ENCODE data around the gene GPR3. TPM values are rescaled to one million over a fixed set of nuclear protein-coding genes. Genes with fewer than 3 reads are reported as not detected.

The GPR3 gene
- polyA plus RNA-seq, 4 donors: 0.15 to 0.36 TPM; not detected in 2

- WGBS, 3 donors: 37 to 39% (median 38%) methylated on average over 30 of the region's 30 CpGs
- Histone ChIP-seq H3K36me3 (ENCODE audit: control insufficient read depth in 3 of 3, insufficient read depth in 2 of 3, low read depth in 1 of 3, low read length in 3 of 3) (no peaks in the 10 kb centered on the region), H3K27ac (ENCODE audit: low read depth in 1 of 3, low read length in 2 of 3) (peak overlapping the region in 1 of 3 donors; percentile 17), H3K9me3 (ENCODE audit: control insufficient read depth in 2 of 2, insufficient read depth in 1 of 2, low read depth in 1 of 2, low read length in 1 of 2) (no peaks in the 10 kb centered on the region), H3K4me1 (ENCODE audit: control insufficient read depth in 3 of 3, insufficient read depth in 2 of 3, low read depth in 1 of 3, low read length in 2 of 3) (peaks cover 0 to 11% (median 3%) of the 10 kb centered on the region in 3 donors), H3K27me3 (ENCODE audit: control insufficient read depth in 3 of 3, insufficient read depth in 3 of 3, low read length in 3 of 3) (peaks cover 0 to 27% (median 0%) of the 10 kb centered on the region in 3 donors), H3K4me3 (ENCODE audit: low read depth in 1 of 3, low read length in 3 of 3) (peak overlapping the region in 2 of 3 donors; percentile 38 to 43)
- DNase-seq: no peak
- FAIRE-seq: no peak
Observed at GRCh38 chr1:27392778-27393635, 585 bp downstream of the GPR3 start.

DNA sequence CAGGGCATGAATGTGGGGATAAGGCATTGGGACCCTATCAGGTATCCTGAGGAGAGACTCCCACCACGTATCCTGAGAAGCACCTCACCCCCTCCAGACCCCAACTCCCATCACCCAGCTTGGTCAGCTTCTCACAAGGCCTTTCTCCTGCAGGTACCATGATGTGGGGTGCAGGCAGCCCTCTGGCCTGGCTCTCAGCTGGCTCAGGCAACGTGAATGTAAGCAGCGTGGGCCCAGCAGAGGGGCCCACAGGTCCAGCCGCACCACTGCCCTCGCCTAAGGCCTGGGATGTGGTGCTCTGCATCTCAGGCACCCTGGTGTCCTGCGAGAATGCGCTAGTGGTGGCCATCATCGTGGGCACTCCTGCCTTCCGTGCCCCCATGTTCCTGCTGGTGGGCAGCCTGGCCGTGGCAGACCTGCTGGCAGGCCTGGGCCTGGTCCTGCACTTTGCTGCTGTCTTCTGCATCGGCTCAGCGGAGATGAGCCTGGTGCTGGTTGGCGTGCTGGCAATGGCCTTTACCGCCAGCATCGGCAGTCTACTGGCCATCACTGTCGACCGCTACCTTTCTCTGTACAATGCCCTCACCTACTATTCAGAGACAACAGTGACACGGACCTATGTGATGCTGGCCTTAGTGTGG, 1.3 kb downstream of the GPR3 start:
- no peak for DNase-seq
- no peak for FAIRE-seq
- Histone ChIP-seq H3K27ac (ENCODE audit: low read depth in 1 of 3, low read length in 2 of 3) (no peak overlapping the region), H3K27me3 (ENCODE audit: control insufficient read depth in 3 of 3, insufficient read depth in 3 of 3, low read length in 3 of 3) (peaks cover 0 to 27% (median 0%) of the 10 kb centered on the region in 3 donors), H3K4me1 (ENCODE audit: control insufficient read depth in 3 of 3, insufficient read depth in 2 of 3, low read depth in 1 of 3, low read length in 2 of 3) (peaks cover 0 to 15% (median 3%) of the 10 kb centered on the region in 3 donors), H3K4me3 (ENCODE audit: low read depth in 1 of 3, low read length in 3 of 3) (no peak overlapping the region), H3K9me3 (ENCODE audit: control insufficient read depth in 2 of 2, insufficient read depth in 1 of 2, low read depth in 1 of 2, low read length in 1 of 2) (no peaks in the 10 kb centered on the region), H3K36me3 (ENCODE audit: control insufficient read depth in 3 of 3, insufficient read depth in 2 of 3, low read depth in 1 of 3, low read length in 3 of 3) (no peaks in the 10 kb centered on the region)
- WGBS, 3 donors: 92 to 95% (median 93%) methylated on average over 18 of the region's 18 CpGs

- Histone ChIP-seq H3K27me3 (ENCODE audit: control insufficient read depth in 3 of 3, insufficient read depth in 3 of 3, low read length in 3 of 3) (peaks cover 0 to 27% (median 0%) of the 10 kb centered on the region in 3 donors), H3K4me1 (ENCODE audit: control insufficient read depth in 3 of 3, insufficient read depth in 2 of 3, low read depth in 1 of 3, low read length in 2 of 3) (peaks cover 0 to 20% (median 3%) of the 10 kb centered on the region in 3 donors), H3K27ac (ENCODE audit: low read depth in 1 of 3, low read length in 2 of 3) (no peak overlapping the region), H3K4me3 (ENCODE audit: low read depth in 1 of 3, low read length in 3 of 3) (no peak overlapping the region), H3K9me3 (ENCODE audit: control insufficient read depth in 2 of 2, insufficient read depth in 1 of 2, low read depth in 1 of 2, low read length in 1 of 2) (no peaks in the 10 kb centered on the region), H3K36me3 (ENCODE audit: control insufficient read depth in 3 of 3, insufficient read depth in 2 of 3, low read depth in 1 of 3, low read length in 3 of 3) (no peaks in the 10 kb centered on the region)
- DNase-seq (no peak), FAIRE-seq (no peak)
- 96 to 99% (median 98%) methylated on average over 5 to 9 of the region's 9 CpGs for WGBS, 3 donors
Observed at GRCh38 chr1:27394282-27394658, 1.8 kb downstream of the GPR3 start.

- Histone ChIP-seq H3K4me1 (ENCODE audit: control insufficient read depth in 3 of 3, insufficient read depth in 2 of 3, low read depth in 1 of 3, low read length in 2 of 3) (peaks cover 0 to 25% (median 3%) of the 10 kb centered on the region in 3 donors), H3K27me3 (ENCODE audit: control insufficient read depth in 3 of 3, insufficient read depth in 3 of 3, low read length in 3 of 3) (peaks cover 0 to 27% (median 0%) of the 10 kb centered on the region in 3 donors), H3K9me3 (ENCODE audit: control insufficient read depth in 2 of 2, insufficient read depth in 1 of 2, low read depth in 1 of 2, low read length in 1 of 2) (no peaks in the 10 kb centered on the region), H3K36me3 (ENCODE audit: control insufficient read depth in 3 of 3, insufficient read depth in 2 of 3, low read depth in 1 of 3, low read length in 3 of 3) (no peaks in the 10 kb centered on the region), H3K4me3 (ENCODE audit: low read depth in 1 of 3, low read length in 3 of 3) (no peak overlapping the region), H3K27ac (ENCODE audit: low read depth in 1 of 3, low read length in 2 of 3) (no peak overlapping the region)
- 52 to 76% (median 68%) methylated on average over 1 of the region's 1 CpG for WGBS, 3 donors
- DNase-seq (no peak), FAIRE-seq (no peak)
Observed at GRCh38 chr1:27394925-27395324, 2.5 kb downstream of the GPR3 start.

DNA sequence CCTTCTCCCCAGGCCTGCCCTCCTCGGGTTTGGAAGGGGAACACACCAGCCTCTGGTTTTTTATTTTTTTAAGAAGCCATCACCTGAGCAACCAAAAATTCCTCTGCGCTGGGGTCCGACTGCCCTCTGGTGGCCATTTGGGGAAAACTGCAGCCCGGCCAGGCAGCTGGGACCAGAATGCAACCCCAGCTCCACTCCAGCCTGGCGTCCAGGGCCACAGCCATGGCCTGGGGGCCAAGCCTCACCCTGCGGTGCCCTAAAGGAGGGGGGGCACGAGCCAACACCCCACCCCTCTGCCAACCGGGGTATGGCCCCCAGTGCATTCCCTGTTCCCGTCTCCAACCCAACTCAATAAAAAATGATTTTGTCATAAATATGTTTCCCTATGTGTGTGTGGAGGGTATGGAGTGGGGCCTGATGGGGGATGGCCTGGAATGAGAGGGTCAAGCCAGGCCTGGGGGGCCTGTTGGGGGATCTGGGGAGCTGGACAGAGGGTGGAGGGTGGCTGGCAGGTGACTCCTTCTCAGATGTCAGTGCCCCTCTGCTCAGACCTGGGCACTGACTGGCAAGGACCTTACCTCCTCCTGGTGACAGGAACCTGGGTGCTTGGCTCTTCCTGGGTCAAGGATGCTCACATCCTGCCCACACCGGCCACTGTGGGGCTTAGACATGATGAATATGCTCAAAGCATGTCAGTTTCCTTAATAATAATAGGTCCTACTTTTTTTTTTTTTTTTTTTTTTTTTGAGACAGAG, 3.2 kb downstream of the GPR3 start:
- Histone ChIP-seq H3K9me3 (ENCODE audit: control insufficient read depth in 2 of 2, insufficient read depth in 1 of 2, low read depth in 1 of 2, low read length in 1 of 2) (no peaks in the 10 kb centered on the region), H3K27ac (ENCODE audit: low read depth in 1 of 3, low read length in 2 of 3) (no peak overlapping the region), H3K36me3 (ENCODE audit: control insufficient read depth in 3 of 3, insufficient read depth in 2 of 3, low read depth in 1 of 3, low read length in 3 of 3) (no peaks in the 10 kb centered on the region), H3K4me3 (ENCODE audit: low read depth in 1 of 3, low read length in 3 of 3) (no peak overlapping the region), H3K4me1 (ENCODE audit: control insufficient read depth in 3 of 3, insufficient read depth in 2 of 3, low read depth in 1 of 3, low read length in 2 of 3) (peaks cover 0 to 30% (median 3%) of the 10 kb centered on the region in 3 donors), H3K27me3 (ENCODE audit: control insufficient read depth in 3 of 3, insufficient read depth in 3 of 3, low read length in 3 of 3) (peaks cover 0 to 26% (median 0%) of the 10 kb centered on the region in 3 donors)
- DNase-seq (peak; percentile 65 to 71), FAIRE-seq (no peak)
- 6 to 8% (median 7%) methylated on average over 10 of the region's 10 CpGs for WGBS, 3 donors

GRCh38 chr1:27397110-27397509, 4.7 kb downstream of the GPR3 start:
- H3K9me3 ChIP-seq (ENCODE audit: control insufficient read depth in 2 of 2, insufficient read depth in 1 of 2, low read depth in 1 of 2, low read length in 1 of 2): no peaks in the 10 kb centered on the region
- H3K4me1 ChIP-seq (ENCODE audit: control insufficient read depth in 3 of 3, insufficient read depth in 2 of 3, low read depth in 1 of 3, low read length in 2 of 3): peaks cover 0 to 25% (median 0%) of the 10 kb centered on the region in 3 donors
- H3K27me3 ChIP-seq (ENCODE audit: control insufficient read depth in 3 of 3, insufficient read depth in 3 of 3, low read length in 3 of 3): peaks cover 0 to 11% (median 0%) of the 10 kb centered on the region in 3 donors
- peaks cover 0 to 6% (median 0%) of the 10 kb centered on the region in 3 donors for H3K36me3 ChIP-seq (ENCODE audit: control insufficient read depth in 3 of 3, insufficient read depth in 2 of 3, low read depth in 1 of 3, low read length in 3 of 3)
- DNase-seq (no peak), FAIRE-seq (no peak)
- no peak overlapping the region for H3K27ac ChIP-seq (ENCODE audit: low read depth in 1 of 3, low read length in 2 of 3)
- H3K4me3 ChIP-seq (ENCODE audit: low read depth in 1 of 3, low read length in 3 of 3): no peak overlapping the region
- WGBS, 3 donors: 75 to 90% (median 84%) methylated on average over 3 of the region's 3 CpGs

- 62 to 75% (median 73%) methylated on average over 7 of the region's 7 CpGs for WGBS, 3 donors
- peaks cover 0 to 7% (median 0%) of the 10 kb centered on the region in 3 donors for H3K27me3 ChIP-seq (ENCODE audit: control insufficient read depth in 3 of 3, insufficient read depth in 3 of 3, low read length in 3 of 3)
- H3K4me3 ChIP-seq (ENCODE audit: low read depth in 1 of 3, low read length in 3 of 3): no peak overlapping the region
- no peak for FAIRE-seq
- H3K36me3 ChIP-seq (ENCODE audit: control insufficient read depth in 3 of 3, insufficient read depth in 2 of 3, low read depth in 1 of 3, low read length in 3 of 3): peaks cover 0 to 12% (median 0%) of the 10 kb centered on the region in 3 donors
- no peak for DNase-seq
- peaks cover 0 to 27% (median 0%) of the 10 kb centered on the region in 3 donors for H3K4me1 ChIP-seq (ENCODE audit: control insufficient read depth in 3 of 3, insufficient read depth in 2 of 3, low read depth in 1 of 3, low read length in 2 of 3)
- no peak overlapping the region for H3K27ac ChIP-seq (ENCODE audit: low read depth in 1 of 3, low read length in 2 of 3)
- H3K9me3 ChIP-seq (ENCODE audit: control insufficient read depth in 2 of 2, insufficient read depth in 1 of 2, low read depth in 1 of 2, low read length in 1 of 2): no peaks in the 10 kb centered on the region
Observed at GRCh38 chr1:27397749-27398148, 5.3 kb downstream of the GPR3 start.
